Measurements from ENCODE around the gene SOX8.

DNA sequence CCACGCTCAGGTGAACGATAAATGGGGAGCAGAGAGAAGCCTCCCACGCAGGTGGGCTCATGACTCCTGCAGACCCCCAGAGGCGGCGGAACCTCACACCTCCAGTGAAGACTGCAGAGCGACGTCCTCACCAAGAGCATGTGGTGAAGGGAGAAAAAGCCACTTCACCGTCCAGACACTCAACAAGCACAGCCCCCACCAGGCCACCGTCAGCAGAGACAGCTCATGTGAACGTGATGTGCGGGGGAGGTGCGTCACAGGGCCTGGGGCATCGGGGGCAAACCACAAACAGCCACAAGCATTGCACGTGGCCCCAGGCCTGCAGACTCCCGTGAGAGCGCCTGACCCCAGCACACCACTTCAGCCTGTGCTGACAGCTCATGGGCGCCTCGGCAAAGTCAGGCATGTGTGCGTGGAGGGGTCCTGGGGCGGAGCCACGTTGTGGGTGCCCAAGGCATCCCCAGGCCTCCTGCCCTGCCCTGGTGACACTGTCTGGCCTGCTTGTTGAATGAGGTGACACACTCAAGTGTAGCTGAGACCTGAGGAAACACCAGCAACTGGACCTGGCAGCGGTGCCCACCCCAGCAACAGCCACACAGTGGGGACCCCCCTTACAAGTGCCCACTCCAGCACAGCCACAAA lies 29.8 kb upstream of the SOX8 start:
- no peak for TF ChIP-seq EZH2 (IDR thresholded peaks at IDR 0.05; ENCODE audit: low read length, unreplicated experiment)
- TF ChIP-seq, protein P1, sequence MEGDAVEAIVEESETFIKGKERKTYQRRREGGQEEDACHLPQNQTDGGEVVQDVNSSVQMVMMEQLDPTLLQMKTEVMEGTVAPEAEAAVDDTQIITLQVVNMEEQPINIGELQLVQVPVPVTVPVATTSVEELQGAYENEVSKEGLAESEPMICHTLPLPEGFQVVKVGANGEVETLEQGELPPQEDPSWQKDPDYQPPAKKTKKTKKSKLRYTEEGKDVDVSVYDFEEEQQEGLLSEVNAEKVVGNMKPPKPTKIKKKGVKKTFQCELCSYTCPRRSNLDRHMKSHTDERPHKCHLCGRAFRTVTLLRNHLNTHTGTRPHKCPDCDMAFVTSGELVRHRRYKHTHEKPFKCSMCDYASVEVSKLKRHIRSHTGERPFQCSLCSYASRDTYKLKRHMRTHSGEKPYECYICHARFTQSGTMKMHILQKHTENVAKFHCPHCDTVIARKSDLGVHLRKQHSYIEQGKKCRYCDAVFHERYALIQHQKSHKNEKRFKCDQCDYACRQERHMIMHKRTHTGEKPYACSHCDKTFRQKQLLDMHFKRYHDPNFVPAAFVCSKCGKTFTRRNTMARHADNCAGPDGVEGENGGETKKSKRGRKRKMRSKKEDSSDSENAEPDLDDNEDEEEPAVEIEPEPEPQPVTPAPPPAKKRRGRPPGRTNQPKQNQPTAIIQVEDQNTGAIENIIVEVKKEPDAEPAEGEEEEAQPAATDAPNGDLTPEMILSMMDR (conservative IDR thresholded peaks at IDR 0.05; ENCODE audit: low read depth, low read length) = no peak
- TF ChIP-seq EZH2phosphoT487 (IDR thresholded peaks at IDR 0.05; ENCODE audit: borderline replicate concordance, low read length) = no peak

Measured in PC-3 (cell line).